Measurements from ENCODE around the gene DIPK1C.

The DIPK1C gene

GRCh38 chr18:74482697-74483096 is 25.6 kb upstream of the DIPK1C start:
- no peak for DNase-seq (ENCODE audit: low read depth, low spot score)

- no peak for DNase-seq (ENCODE audit: low read depth, low spot score)
Observed at GRCh38 chr18:74480149-74480651, 23.1 kb upstream of the DIPK1C start.

- no peak for DNase-seq (ENCODE audit: low read depth, low spot score)
Observed at GRCh38 chr18:74479486-74480148, 22.5 kb upstream of the DIPK1C start.

- DNase-seq (ENCODE audit: low read depth, low spot score) = no peak
Observed at GRCh38 chr18:74478880-74479279, 21.8 kb upstream of the DIPK1C start.

GRCh38 chr18:74478316-74478715 is 21.2 kb upstream of the DIPK1C start:
- DNase-seq (ENCODE audit: low read depth, low spot score) = no peak

- no peak for DNase-seq (ENCODE audit: low read depth, low spot score)
Observed at GRCh38 chr18:74477771-74478170, 20.7 kb upstream of the DIPK1C start.

GRCh38 chr18:74476140-74476539 is 19.0 kb upstream of the DIPK1C start:
- no peak for DNase-seq (ENCODE audit: low read depth, low spot score)

- DNase-seq (ENCODE audit: low read depth, low spot score) = no peak
Observed at GRCh38 chr18:74473976-74474640, 17.0 kb upstream of the DIPK1C start.

- DNase-seq (ENCODE audit: low read depth, low spot score) = no peak
Observed at GRCh38 chr18:74472312-74472711, 15.2 kb upstream of the DIPK1C start.

- no peak for DNase-seq (ENCODE audit: low read depth, low spot score)
Observed at GRCh38 chr18:74468547-74469061, 11.5 kb upstream of the DIPK1C start.

- DNase-seq (ENCODE audit: low read depth, low spot score) = no peak
Observed at GRCh38 chr18:74465775-74466174, 8.7 kb upstream of the DIPK1C start.

GRCh38 chr18:74463983-74464382 is 6.9 kb upstream of the DIPK1C start:
- DNase-seq (ENCODE audit: low read depth, low spot score) = no peak

- DNase-seq (ENCODE audit: low read depth, low spot score) = no peak
Observed at GRCh38 chr18:74463254-74463653, 6.1 kb upstream of the DIPK1C start.

- no peak for DNase-seq (ENCODE audit: low read depth, low spot score)
Observed at GRCh38 chr18:74460825-74461224, 3.7 kb upstream of the DIPK1C start.

- DNase-seq (ENCODE audit: low read depth, low spot score) = no peak
Observed at GRCh38 chr18:74459889-74460288, 2.8 kb upstream of the DIPK1C start.

- no peak for DNase-seq (ENCODE audit: low read depth, low spot score)
Observed at GRCh38 chr18:74457725-74458421, 765 bp upstream of the DIPK1C start.

GRCh38 chr18:74456349-74457042 is 612 bp downstream of the DIPK1C start:
- DNase-seq (ENCODE audit: low read depth, low spot score) = no peak

GRCh38 chr18:74456017-74456348 is 1.1 kb downstream of the DIPK1C start:
- DNase-seq (ENCODE audit: low read depth, low spot score) = no peak

- no peak for DNase-seq (ENCODE audit: low read depth, low spot score)
Observed at GRCh38 chr18:74455386-74455785, 1.7 kb downstream of the DIPK1C start.

GRCh38 chr18:74454279-74454751 is 2.8 kb downstream of the DIPK1C start:
- DNase-seq (ENCODE audit: low read depth, low spot score) = no peak

- DNase-seq (ENCODE audit: low read depth, low spot score) = no peak
Observed at GRCh38 chr18:74453642-74454198, 3.4 kb downstream of the DIPK1C start.
